Amygdala (tissue), 56 donors: ENCODE measurements around the gene DUOXA1.
"Not testable (repeated sequence)": the region's sequence is repeated elsewhere in the genome, so short reads cannot be mapped to it uniquely, and the experiment has no call there.

Experiments
- DNase-seq, 56 donors: peaks; one replicate each; lab custom pipeline; 2025; lab: John Stamatoyannopoulos, UW

DUOXA1 gene

GRCh38 chr15:45094358-45094730 lies 35.3 kb downstream of the DUOXA1 start:
- DNase-seq: no peak

- DNase-seq: no peak
Observed at GRCh38 chr15:45093622-45094357, 35.9 kb downstream of the DUOXA1 start.

GRCh38 chr15:45093013-45093412 lies 36.7 kb downstream of the DUOXA1 start:
- DNase-seq: no peak

GRCh38 chr15:45091576-45091975 lies 38.1 kb downstream of the DUOXA1 start:
- DNase-seq: no peak

GRCh38 chr15:45091161-45091560 lies 38.5 kb downstream of the DUOXA1 start:
- no peak for DNase-seq

- DNase-seq: no peak
Observed at GRCh38 chr15:45089712-45090373, 39.8 kb downstream of the DUOXA1 start.

- DNase-seq: no peak
Observed at GRCh38 chr15:45088801-45089711, 40.6 kb downstream of the DUOXA1 start.

- DNase-seq: no peak
Observed at GRCh38 chr15:45087513-45087912, 42.2 kb downstream of the DUOXA1 start.

GRCh38 chr15:45084163-45084562 lies 45.5 kb downstream of the DUOXA1 start:
- DNase-seq: no peak

GRCh38 chr15:45083223-45083622 lies 46.5 kb downstream of the DUOXA1 start:
- DNase-seq: no peak

GRCh38 chr15:45082412-45082811 lies 47.3 kb downstream of the DUOXA1 start:
- not testable (repeated sequence) for DNase-seq

- DNase-seq: not testable (repeated sequence)
Observed at GRCh38 chr15:45080593-45080992, 49.1 kb downstream of the DUOXA1 start.

- not testable (repeated sequence) for DNase-seq
Observed at GRCh38 chr15:45079628-45080246, 49.9 kb downstream of the DUOXA1 start.

- not testable (repeated sequence) for DNase-seq
Observed at GRCh38 chr15:45079201-45079600, 50.5 kb downstream of the DUOXA1 start.

GRCh38 chr15:45077391-45077790 lies 52.3 kb downstream of the DUOXA1 start:
- DNase-seq: not testable (repeated sequence)

GRCh38 chr15:45075440-45076320 lies 54.0 kb downstream of the DUOXA1 start:
- not testable (repeated sequence) for DNase-seq

GRCh38 chr15:45073602-45074001 lies 56.1 kb downstream of the DUOXA1 start:
- DNase-seq: not testable (repeated sequence)

- not testable (repeated sequence) for DNase-seq
Observed at GRCh38 chr15:45069942-45070360, 59.7 kb downstream of the DUOXA1 start.
